HepG2 (cell line): Measurements from ENCODE around the gene ENTPD2. TPM values are rescaled to one million over a fixed set of nuclear protein-coding genes. Genes with fewer than 3 reads are reported as not detected.
A peak's percentile ranks its signal among the peaks of the same experiment; 100 is the strongest.

Source experiments
- ATAC-seq: fragments of 200-7000 bp; cut with Tn5 transposase; 3 replicates; pipeline ENCODE4 v1.9.1; 2020; ENCODE audit warnings: mild to moderate bottlenecking, moderate library complexity
- BruUV-seq: library from RNA; stranded (reverse); fragments of 400-500 nt; replicated peaks from 2 replicates; lab custom pipeline; 2021; lab: Mats Ljungman, UMichigan
- CTCF ChIA-PET: fragments of 300-600 bp; formaldehyde crosslinking; extraction: SDS; loops from one replicate; lab custom pipeline; 2021; ENCODE audit warnings: low total read pairs, inconsistent platforms, low intra/inter-chr PET ratio; lab: Yijun Ruan, JAX
- POLR2A ChIA-PET: fragments of 350-600 bp; sonication (Branson Sonifier 250); formaldehyde crosslinking; loops from one replicate; lab custom pipeline; 2020; ENCODE audit warnings: antibody characterized with exemption, inconsistent platforms; lab: Yijun Ruan, JAX
- DNase-seq: peaks from one replicate; pipeline ENCODE4 v3.0.0-alpha.2; 2015; ENCODE audit warnings: low spot score
- FAIRE-seq: peaks from 3 replicates; lab custom pipeline; 2011; peaks lifted over from hg19 to GRCh38; lab: Jason Lieb, UNC
- H2AFZ ChIP-seq: one replicate; pipeline ENCODE4 v1.6.1; 2011; ENCODE audit warnings: low read length, inconsistent platforms
- H3K27ac ChIP-seq: fragments of 300-600 bp; 3 replicates; pipeline ENCODE4 v1.8.0; 2011; ENCODE audit warnings: mixed run types, mild to moderate bottlenecking, mixed read lengths, low read length, inconsistent platforms; ENCODE audit not compliant: insufficient read depth; ENCODE audit errors: extremely low read length
- H3K27me3 ChIP-seq, 2 experiments: fragments of 200-600 bp in 1 of 2; 2 replicates in 1 of 2; 3 replicates in 1 of 2; pipeline versions ENCODE4 v1.6.0 to v1.8.0; 2011; ENCODE audit warnings: low read length in 2 of 2, mild to moderate bottlenecking in 2 of 2, moderate library complexity in 2 of 2, inconsistent platforms in 1 of 2; ENCODE audit not compliant: insufficient read depth in 2 of 2, control insufficient read depth in 1 of 2
- H3K36me3 ChIP-seq, 2 experiments: fragments of 200-600 bp in 1 of 2; replicated peaks in 1 of 2; 2 replicates in 1 of 2; 3 replicates in 1 of 2; pipeline versions ENCODE4 v1.5.1 to v1.8.0; 2011; ENCODE audit warnings: low read length in 2 of 2, inconsistent platforms in 1 of 2; ENCODE audit not compliant: insufficient read depth in 2 of 2, control insufficient read depth in 1 of 2
- H3K4me1 ChIP-seq: 2 replicates; pipeline ENCODE4 v1.5.1; 2012; ENCODE audit warnings: low read length, inconsistent platforms; ENCODE audit not compliant: insufficient read depth
- H3K4me2 ChIP-seq: 2 replicates; pipeline ENCODE4 v1.6.0; 2011; ENCODE audit warnings: low read depth, low read length, inconsistent platforms
- H3K4me3 ChIP-seq, 3 experiments: fragments of 200-600 bp in 1 of 3; sonication (generic), shearing (Covaris generic) in 1 of 3; replicated peaks in 1 of 3; 2 replicates each; pipeline ENCODE4 v1.5.1; 2011 to 2016; ENCODE audit warnings: low read length in 3 of 3, inconsistent platforms in 2 of 3, low read depth in 2 of 3, mild to moderate bottlenecking in 2 of 3, control low read depth in 1 of 3, mixed read lengths in 1 of 3; ENCODE audit not compliant: insufficient read depth in 1 of 3
- H3K79me2 ChIP-seq: one replicate; pipeline ENCODE4 v1.6.1; 2011; ENCODE audit warnings: low read length, inconsistent platforms; ENCODE audit not compliant: insufficient read depth
- H3K9ac ChIP-seq: 2 replicates; pipeline ENCODE4 v1.6.0; 2011; ENCODE audit warnings: mild to moderate bottlenecking, low read depth, low read length, inconsistent platforms; ENCODE audit not compliant: insufficient read depth
- H3K9me3 ChIP-seq: 2 replicates; pipeline ENCODE4 v1.5.1; 2012; ENCODE audit warnings: mild to moderate bottlenecking, low read length
- H4K20me1 ChIP-seq: 2 replicates; pipeline ENCODE4 v1.6.0; 2011; ENCODE audit warnings: inconsistent platforms, mild to moderate bottlenecking, low read length, moderate library complexity; ENCODE audit not compliant: insufficient read depth
- MXI1 ChIP-seq: IDR thresholded peaks from 3 replicates; pipeline ENCODE4 v1.6.1; 2012; ENCODE audit warnings: low read depth, low read length, inconsistent platforms, borderline replicate concordance
- NFRKB ChIP-seq: fragments of 450-650 bp; IDR thresholded peaks from 2 replicates; pipeline ENCODE4 v1.6.1; 2017
- SP2 ChIP-seq: sonication (generic); formaldehyde crosslinking; IDR thresholded peaks from 2 replicates; pipeline ENCODE4 v1.5.1; 2020; ENCODE audit warnings: mild to moderate bottlenecking, missing genetic modification reagents
- ZBTB33 ChIP-seq: sonication (generic); formaldehyde crosslinking; IDR thresholded peaks from 2 replicates; pipeline ENCODE4 v1.4.0; 2020; ENCODE audit warnings: missing genetic modification reagents
- ZBTB8A ChIP-seq: sonication (generic); formaldehyde crosslinking; IDR thresholded peaks from 2 replicates; pipeline ENCODE4 v1.4.0; 2020; ENCODE audit warnings: mild to moderate bottlenecking, low read depth, missing genetic modification reagents, borderline replicate concordance
- ZFP41 ChIP-seq: sonication (generic); formaldehyde crosslinking; IDR thresholded peaks from 2 replicates; pipeline ENCODE4 v1.4.0; 2020; ENCODE audit warnings: mild to moderate bottlenecking, missing genetic modification reagents, borderline replicate concordance
- ZHX2 ChIP-seq, 2 experiments: sonication (generic) in 1 of 2; formaldehyde crosslinking in 1 of 2; IDR thresholded peaks; 2 replicates each; pipeline versions ENCODE4 v1.6.1 to v1.9.0; 2014 to 2022; ENCODE audit warnings: antibody characterized with exemption in 1 of 2, borderline replicate concordance in 1 of 2, inconsistent platforms in 1 of 2, low read depth in 1 of 2, missing genetic modification reagents in 1 of 2
- ZNF780A ChIP-seq: sonication (generic); formaldehyde crosslinking; IDR thresholded peaks from 2 replicates; pipeline ENCODE4 v1.8.0; 2022; ENCODE audit warnings: mild to moderate bottlenecking, missing genetic modification reagents, moderate library complexity
- WGBS: methylation state at CpG from one replicate; pipeline ENCODE4 v1.1.6; 2017; ENCODE audit warnings: low lambda C conversion rate; 5-methylcytosine and 5-hydroxymethylcytosine counted together
- in situ Hi-C: cut with HindIII; loops from 2 replicates; pipeline ENCODE4 v1.10.0; 2017; ENCODE audit warnings: low pct_unique_long_range_greater_than_20kb; ENCODE audit not compliant: extremely low pct_ligation_motif_present
- intact Hi-C: fragments of 100-400 bp; cut with micrococcal nuclease; formaldehyde crosslinking; loops from one replicate; pipeline ENCODE4 v1.10.0; 2022; ENCODE audit not compliant: unreplicated experiment
- polyA plus RNA-seq, 8 experiments: library from polyadenylated mRNA; depleted of rRNA in 3 of 8; stranded (reverse) in 7 of 8; unstranded in 1 of 8; fragments of >200 nt; fragmentation: Illumina TruSeq in 4 of 8; extraction: Trizol in 4 of 8; gene quantifications; 2 replicates each; pipeline versions ENCODE4 v1.2.1 to v1.2.3, GENCODE V29; 2011 to 2016; ENCODE audit warnings: low read depth in 4 of 8, missing spikeins in 1 of 8, mixed read lengths in 1 of 8; ENCODE audit not compliant: insufficient read depth in 1 of 8
- total RNA-seq, 5 experiments: library from RNA; depleted of rRNA; stranded (reverse); fragments of >200 nt; fragmentation: Illumina TruSeq; extraction: Trizol; gene quantifications; 2 replicates each; pipeline ENCODE4 v1.2.3, GENCODE V29; 2016; ENCODE audit warnings: low read depth in 1 of 5

The ENTPD2 gene
- total and polyA plus RNA-seq, 2 of the 13 experiments (the other 11 are each of a cell fraction or from before 2014, with no cell fraction given) = 0.95 to 3.2 TPM

- no peaks in the 10 kb centered on the region for H3K9me3 ChIP-seq
- no peak overlapping the region for H2AFZ ChIP-seq
- in situ Hi-C loops (loop anchor here (10.0 kb wide), 1 partner anchor 266 kb away; no protein-coding TSS in a partner anchor), intact Hi-C loops (no loop called here)
- no peak for FAIRE-seq
- peaks cover 3 to 23% of the 10 kb centered on the region in 2 experiments; a peak in 4 of 5 replicates for H3K27me3 ChIP-seq
- no TSS peak for BruUV-seq
- no peak overlapping the region for H3K27ac ChIP-seq
- CTCF ChIA-PET = no interaction called here
- no peak overlapping the region for H3K9ac ChIP-seq
- no peak overlapping the region for H3K4me3 ChIP-seq
- ATAC-seq = no peak
- WGBS = 68% methylated on average over 10 of the region's 16 CpGs
- H3K4me2 ChIP-seq = no peak overlapping the region
- H4K20me1 ChIP-seq = peaks cover 3% of the 10 kb centered on the region; the same call in 1 of the 2 replicates
- DNase-seq = no peak
- H3K36me3 ChIP-seq = no peaks in the 10 kb centered on the region
- no peaks in the 10 kb centered on the region for H3K79me2 ChIP-seq
- TF ChIP-seq SP2 (no peak), ZBTB8A (CRISPR knock-in tag) (no peak), MXI1 (no peak), NFRKB (no peak), ZBTB33 (peak; percentile 69; the same call in 1 of the 2 replicates), ZFP41 (no peak), ZNF780A (CRISPR knock-in tag) (no peak), ZHX2 (IDR thresholded peaks at IDR 0.05; ENCODE audit: low read depth) (no peak), ZHX2 (CRISPR knock-in tag; IDR thresholded peaks at IDR 0.05; ENCODE audit: borderline replicate concordance) (no peak)
- H3K4me1 ChIP-seq = peaks cover 22% of the 10 kb centered on the region
- POLR2A ChIA-PET = no interaction called here
Observed at GRCh38 chr9:137041124-137041523, 12.7 kb downstream of the ENTPD2 start.
